K562 (cell line): ENCODE measurements around the gene KIF18B. TPM values are rescaled to one million over a fixed set of nuclear protein-coding genes. Genes with fewer than 3 reads are reported as not detected.

Experiments used
- ATAC-seq: fragments of 200-7000 bp; cut with Tn5 transposase; 3 replicates; pipeline ENCODE4 v1.9.1; 2020; ENCODE audit warnings: moderate library complexity
- BruUV-seq: library from RNA; stranded (reverse); fragments of 400-500 nt; replicated peaks from 2 replicates; lab custom pipeline; 2021; lab: Mats Ljungman, UMichigan
- CTCF ChIA-PET: fragments of 300-600 bp; formaldehyde crosslinking; extraction: SDS; loops from one replicate; lab custom pipeline; 2021; ENCODE audit warnings: low intra/inter-chr PET ratio; lab: Yijun Ruan, JAX
- POLR2A ChIA-PET: fragments of 300-600, 350-650 bp; sonication (Branson Sonifier 250); formaldehyde crosslinking; extraction: SDS; loops from one replicate; lab custom pipeline; 2021; ENCODE audit warnings: antibody characterized with exemption, inconsistent platforms; lab: Yijun Ruan, JAX
- DNase-seq, 4 experiments: peaks; one replicate each; pipeline versions ENCODE4 v3.0.0 to v3.0.0-alpha.2; 2011 to 2018; ENCODE audit warnings: low spot score in 3 of 4, mixed read lengths in 3 of 4; ENCODE audit errors: extremely low read depth in 1 of 4
- FAIRE-seq: peaks from 2 replicates; lab custom pipeline; 2011; peaks lifted over from hg19 to GRCh38; lab: Jason Lieb, UNC
- H2AFZ ChIP-seq: 2 replicates; pipeline ENCODE4 v1.6.0; 2011; ENCODE audit warnings: low read depth, low read length, control low read depth, inconsistent platforms
- H3K27ac ChIP-seq: fragments of 200-600 bp; 3 replicates; pipeline ENCODE4 v1.8.0; 2011; ENCODE audit warnings: low read depth, mild to moderate bottlenecking, control low read depth, inconsistent platforms, low read length, moderate library complexity, mixed read lengths; ENCODE audit errors: extremely low read depth
- H3K27me3 ChIP-seq, 2 experiments: fragments of 300-600 bp in 1 of 2; 2 replicates in 1 of 2; 3 replicates in 1 of 2; pipeline versions ENCODE4 v1.6.0 to v1.8.0; 2011; ENCODE audit warnings: inconsistent platforms in 2 of 2, low read length in 2 of 2, mild to moderate bottlenecking in 1 of 2, mixed read lengths in 1 of 2, moderate library complexity in 1 of 2; ENCODE audit not compliant: control insufficient read depth in 2 of 2, insufficient read depth in 2 of 2
- H3K36me3 ChIP-seq: fragments of 300-600 bp; 3 replicates; pipeline ENCODE4 v1.8.0; 2011; ENCODE audit warnings: mild to moderate bottlenecking, low read length, inconsistent platforms; ENCODE audit not compliant: control insufficient read depth, insufficient read depth
- H3K4me1 ChIP-seq, 2 experiments: fragments of 200-600 bp in 1 of 2; replicated peaks in 1 of 2; 2 replicates in 1 of 2; 3 replicates in 1 of 2; pipeline versions ENCODE4 v1.5.1 to v1.8.0; 2011; ENCODE audit warnings: inconsistent platforms in 2 of 2, low read length in 2 of 2, mild to moderate bottlenecking in 1 of 2, mixed read lengths in 1 of 2, moderate library complexity in 1 of 2; ENCODE audit not compliant: control insufficient read depth in 2 of 2, insufficient read depth in 2 of 2
- H3K4me2 ChIP-seq: 2 replicates; pipeline ENCODE4 v1.6.1; 2011; ENCODE audit warnings: low read length, control low read depth, inconsistent platforms, mixed read lengths; ENCODE audit not compliant: insufficient read depth
- H3K4me3 ChIP-seq: fragments of 200-600 bp; sonication (generic), shearing (Covaris generic); 2 replicates; pipeline ENCODE4 v1.5.1; 2016; ENCODE audit warnings: control low read depth, inconsistent platforms
- H3K79me2 ChIP-seq: fragments of 200-600 bp; 3 replicates; pipeline ENCODE4 v1.8.0; 2011; ENCODE audit warnings: low read length, inconsistent platforms; ENCODE audit not compliant: control insufficient read depth, insufficient read depth
- H3K9ac ChIP-seq, 2 experiments: 2 replicates each; pipeline versions ENCODE4 v1.6.0 to v1.6.1; 2011; ENCODE audit warnings: low read depth in 2 of 2, low read length in 2 of 2, control low read depth in 1 of 2, inconsistent platforms in 1 of 2, mild to moderate bottlenecking in 1 of 2, mixed read lengths in 1 of 2; ENCODE audit not compliant: insufficient read depth in 1 of 2
- H3K9me1 ChIP-seq: one replicate; pipeline ENCODE4 v1.6.0; 2011; ENCODE audit warnings: inconsistent platforms, mild to moderate bottlenecking, low read length, moderate library complexity; ENCODE audit not compliant: control insufficient read depth, insufficient read depth
- H3K9me3 ChIP-seq: replicated peaks from 2 replicates; pipeline ENCODE4 v1.5.1; 2011; ENCODE audit warnings: low read depth, low read length, inconsistent platforms; ENCODE audit not compliant: control insufficient read depth, insufficient read depth
- H4K20me1 ChIP-seq: replicated peaks from 2 replicates; pipeline ENCODE4 v1.6.1; 2011; ENCODE audit warnings: low read length, inconsistent platforms, mixed read lengths; ENCODE audit not compliant: control insufficient read depth, insufficient read depth
- COPS2 ChIP-seq: fragments of 450-650 bp; conservative IDR thresholded peaks from 2 replicates; pipeline ENCODE4 v1.6.1; 2016; ENCODE audit warnings: mild to moderate bottlenecking, moderate library complexity
- CSDE1 ChIP-seq, 2 experiments: fragments of 450-650 bp; IDR thresholded peaks; 2 replicates each; pipeline ENCODE4 v1.6.1; 2016; ENCODE audit warnings: mild to moderate bottlenecking in 1 of 2
- ELK3 ChIP-seq: fragments of 450-650 bp; formaldehyde crosslinking; IDR thresholded peaks from 2 replicates; pipeline ENCODE4 v1.4.0; 2020; ENCODE audit warnings: mild to moderate bottlenecking
- ESRRA ChIP-seq: fragments of 450-650 bp; IDR thresholded peaks from 2 replicates; pipeline ENCODE4 v1.6.1; 2014; ENCODE audit warnings: low read depth, mild to moderate bottlenecking, moderate library complexity, borderline replicate concordance
- HDAC1 ChIP-seq, 2 experiments: fragments of 450-650 bp; IDR thresholded peaks; 2 replicates each; pipeline ENCODE4 v1.6.1; 2016 to 2017; ENCODE audit warnings: inconsistent platforms in 1 of 2, mild to moderate bottlenecking in 1 of 2, moderate library complexity in 1 of 2
- IFI16 ChIP-seq: fragments of 250-450 bp; sonication (Bioruptor Pico); IDR thresholded peaks from 2 replicates; pipeline ENCODE4 v2.1.2; 2022; ENCODE audit warnings: mild to moderate bottlenecking, inconsistent platforms
- KDM2B ChIP-seq: fragments of 250-450 bp; sonication (Bioruptor Pico); IDR thresholded peaks from 2 replicates; pipeline ENCODE4 v1.8.0; 2021; ENCODE audit warnings: mild to moderate bottlenecking, moderate library complexity
- L3MBTL2 ChIP-seq: fragments of 450-650 bp; IDR thresholded peaks from 2 replicates; pipeline ENCODE4 v1.6.1; 2016; ENCODE audit warnings: mild to moderate bottlenecking, moderate library complexity
- MAFK ChIP-seq: IDR thresholded peaks from 2 replicates; pipeline ENCODE4 v1.6.1; 2011; ENCODE audit warnings: low read length, improper control_type of control experiment
- SFPQ ChIP-seq: fragments of 200-400 bp; formaldehyde crosslinking; IDR thresholded peaks from 2 replicates; pipeline ENCODE4 v1.6.1; 2017; ENCODE audit warnings: mild to moderate bottlenecking, low read depth, low read length, moderate library complexity
- SMAD3 ChIP-seq: fragments of 450-650 bp; formaldehyde crosslinking; conservative IDR thresholded peaks from 2 replicates; pipeline ENCODE4 v1.4.0; 2020; ENCODE audit warnings: mild to moderate bottlenecking
- STAT5B ChIP-seq: fragments of 250-450 bp; sonication (Bioruptor Pico); IDR thresholded peaks from 2 replicates; pipeline ENCODE4 v1.8.0; 2021; ENCODE audit warnings: mild to moderate bottlenecking, inconsistent platforms
- ZBED1 ChIP-seq: IDR thresholded peaks from 2 replicates; pipeline ENCODE4 v1.6.1; 2014
- ZKSCAN8 ChIP-seq: fragments of 200-800 bp; sonication (Bioruptor generic); IDR thresholded peaks from 2 replicates; pipeline ENCODE4 v1.6.1; 2016; ENCODE audit warnings: missing genetic modification characterization, missing compliant biosample characterization
- ZZZ3 ChIP-seq: fragments of 450-650 bp; IDR thresholded peaks from 2 replicates; pipeline ENCODE4 v1.6.1; 2016; ENCODE audit warnings: antibody characterized with exemption, mild to moderate bottlenecking, moderate library complexity
- WGBS: fragments of 100-300 bp; shearing (Covaris generic); methylation state at CpG from one replicate; pipeline ENCODE4 v1.1.6; 2016; ENCODE audit warnings: low coverage, mixed read lengths; ENCODE audit not compliant: insufficient coverage; ENCODE audit errors: missing lambda C conversion rate; 5-methylcytosine and 5-hydroxymethylcytosine counted together
- in situ Hi-C: fragments of 300-500 bp; cut with MboI; formaldehyde crosslinking; loops from 4 replicates; pipeline ENCODE4 v1.15.0; 2018; ENCODE audit warnings: inconsistent platforms, mixed read lengths
- intact Hi-C: fragments of 100-400 bp; cut with micrococcal nuclease; formaldehyde crosslinking; loops from 2 replicates; pipeline ENCODE4 v1.14.2; 2022
- polyA plus RNA-seq, 8 experiments: library from polyadenylated mRNA; depleted of rRNA in 4 of 8; stranded (reverse) in 5 of 8; unstranded in 3 of 8; fragments of >200 nt; fragmentation: Nextera tagmentation in 2 of 8; fragmentation: Illumina TruSeq in 1 of 8; extraction: Ambion mirVana in 2 of 8; extraction: Trizol in 1 of 8; gene quantifications; 2 replicates each; pipeline versions ENCODE4 v1.2.1 to v1.2.3, GENCODE V29; 2011 to 2014; ENCODE audit warnings: inconsistent platforms in 1 of 8, missing spikeins in 1 of 8
- total RNA-seq, 7 experiments: library from RNA; depleted of rRNA in 6 of 7; stranded (reverse); fragments of >200 nt in 6 of 7; fragmentation: Illumina TruSeq in 2 of 7; extraction: Trizol in 2 of 7; gene quantifications; 2 replicates each; pipeline versions ENCODE4 v1.2.1 to v1.2.3, GENCODE V29; 2011 to 2021; ENCODE audit warnings: low replicate concordance in 1 of 7

The KIF18B gene
- total and polyA plus RNA-seq, 9 of the 15 experiments (the other 6 are each of a cell fraction or from before 2014, with no cell fraction given), result 2.0 to 42.8 (median 13.2) TPM

DNA sequence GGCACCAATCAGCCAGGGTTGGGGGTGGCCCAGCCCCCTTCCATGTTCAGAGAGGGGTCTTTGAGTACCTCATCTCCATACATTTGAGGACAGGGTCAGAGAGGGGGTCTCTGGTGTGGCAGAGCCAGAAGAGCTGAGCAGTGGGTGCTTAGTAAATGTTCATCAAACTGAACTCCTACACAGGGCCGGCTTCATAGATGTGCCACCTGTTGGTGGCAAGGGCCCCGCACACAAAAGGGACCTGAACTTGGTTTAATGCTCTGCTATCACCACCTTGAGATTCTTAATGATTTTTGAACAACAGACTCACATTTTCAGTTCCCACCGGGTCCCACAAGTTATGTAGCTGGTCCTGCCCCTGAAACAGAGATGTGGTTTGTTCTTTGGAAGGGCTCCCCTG lies 29.5 kb upstream of the KIF18B start:
- no peaks in the 10 kb centered on the region for H3K79me2 ChIP-seq
- intact Hi-C loops, result no loop called here
- H3K4me1 ChIP-seq, result peaks cover 3 to 12% of the 10 kb centered on the region in 2 experiments; a peak in 4 of 5 replicates
- ChIA-PET POLR2A (interaction anchor here (1.4 kb wide), 2 partner anchors 10 to 171 kb away, joined by 3 to 5 read pairs; partner anchors contain the start of gene HEXIM1), CTCF (no interaction called here)
- 3% methylated on average over 3 of the region's 3 CpGs for WGBS
- in situ Hi-C loops, result no loop called here
- no peaks in the 10 kb centered on the region for H3K9me3 ChIP-seq
- H4K20me1 ChIP-seq, result peaks cover 8% of the 10 kb centered on the region
- no peak overlapping the region for H2AFZ ChIP-seq
- BruUV-seq, result no TSS peak
- H3K36me3 ChIP-seq, result no peaks in the 10 kb centered on the region
- H3K9me1 ChIP-seq, result no peaks in the 10 kb centered on the region
- ATAC-seq (no peak), FAIRE-seq (no peak), DNase-seq (no peak)
- H3K4me3 ChIP-seq, result no peak overlapping the region
- H3K4me2 ChIP-seq, result no peak overlapping the region
- H3K9ac ChIP-seq, result 0 out of 4 replicates have a peak overlapping the region, but pooled peaks of 1 of the 2 experiments have one; percentile 26
- peaks cover 30 to 63% of the 10 kb centered on the region in 2 experiments for H3K27me3 ChIP-seq
- no peak overlapping the region for H3K27ac ChIP-seq
- no peak for TF ChIP-seq CSDE1 (IDR thresholded peaks at IDR 0.05)
- TF ChIP-seq ZZZ3, result no peak
- TF ChIP-seq COPS2, result no peak
- no peak for TF ChIP-seq STAT5B (CRISPR knock-in tag)
- no peak for TF ChIP-seq L3MBTL2
- TF ChIP-seq ELK3 (CRISPR knock-in tag), result no peak
- no peak for TF ChIP-seq KDM2B
- TF ChIP-seq HDAC1 (IDR thresholded peaks at IDR 0.05), result no peak
- no peak for TF ChIP-seq ESRRA
- TF ChIP-seq ZBED1, result no peak
- no peak for TF ChIP-seq MAFK
- TF ChIP-seq IFI16 (CRISPR knock-in tag), result no peak
- no peak for TF ChIP-seq SMAD3 (CRISPR knock-in tag)
- TF ChIP-seq SFPQ, result no peak
- no peak for TF ChIP-seq ZKSCAN8 (CRISPR knock-in tag)
